Type B pancreatic cell (in vitro differentiated cells): ENCODE results near the gene PCDH15. TPM values are rescaled to one million over a fixed set of nuclear protein-coding genes. Genes with fewer than 3 reads are reported as not detected.

Experiments used
- DNase-seq: peaks from one replicate; pipeline ENCODE4 v3.0.0; 2021; ENCODE audit warnings: mixed read lengths; ENCODE audit not compliant: unreplicated experiment; ENCODE audit errors: extremely low spot score
- H3K27ac Mint-ChIP-seq: 2 replicates; pipeline ENCODE4 v1.8.0; 2021; ENCODE audit warnings: mild to moderate bottlenecking, mixed read lengths
- H3K27me3 Mint-ChIP-seq: 2 replicates; pipeline ENCODE4 v1.8.0; 2021; ENCODE audit warnings: mixed read lengths
- H3K36me3 Mint-ChIP-seq: 2 replicates; pipeline ENCODE4 v1.8.0; 2021; ENCODE audit warnings: mixed read lengths
- H3K4me1 Mint-ChIP-seq: one replicate; pipeline ENCODE4 v1.8.0; 2021; ENCODE audit warnings: mixed read lengths; ENCODE audit not compliant: unreplicated experiment
- H3K4me3 Mint-ChIP-seq: 2 replicates; pipeline ENCODE4 v1.8.0; 2021; ENCODE audit warnings: mild to moderate bottlenecking, mixed read lengths
- H3K9me3 Mint-ChIP-seq: 2 replicates; pipeline ENCODE4 v1.8.0; 2021; ENCODE audit warnings: mixed read lengths
- CTCF ChIP-seq: fragments of 200-600 bp; sonication (generic); conservative IDR thresholded peaks from 2 replicates; pipeline ENCODE4 v1.5.0; 2021; ENCODE audit warnings: antibody characterized with exemption, mild to moderate bottlenecking
- total RNA-seq: library from RNA; stranded (reverse); gene quantifications from 2 replicates; pipeline ENCODE4 v1.2.1, GENCODE V29; 2021; ENCODE audit warnings: low replicate concordance

The PCDH15 gene
- total RNA-seq, 1 donor from 2014 or later = 3.5 TPM

- no peaks in the 10 kb centered on the region for H3K27me3 Mint-ChIP-seq
- no peak overlapping the region for H3K4me3 Mint-ChIP-seq
- no peak overlapping the region for H3K27ac Mint-ChIP-seq
- no peak for DNase-seq
- TF ChIP-seq CTCF = no peak
- no peaks in the 10 kb centered on the region for H3K36me3 Mint-ChIP-seq
- H3K9me3 Mint-ChIP-seq = no peaks in the 10 kb centered on the region
- H3K4me1 Mint-ChIP-seq = no peaks in the 10 kb centered on the region
Observed at GRCh38 chr10:54284526-54285193, 516.4 kb downstream of the PCDH15 start.

- DNase-seq = no peak
- no peak overlapping the region for H3K27ac Mint-ChIP-seq
- no peak overlapping the region for H3K4me3 Mint-ChIP-seq
- H3K4me1 Mint-ChIP-seq = no peaks in the 10 kb centered on the region
- no peaks in the 10 kb centered on the region for H3K36me3 Mint-ChIP-seq
- TF ChIP-seq CTCF = no peak
- H3K27me3 Mint-ChIP-seq = no peaks in the 10 kb centered on the region
- H3K9me3 Mint-ChIP-seq = no peaks in the 10 kb centered on the region
Observed at GRCh38 chr10:54282012-54282411, 519.0 kb downstream of the PCDH15 start.

- no peaks in the 10 kb centered on the region for H3K27me3 Mint-ChIP-seq
- H3K9me3 Mint-ChIP-seq = no peaks in the 10 kb centered on the region
- TF ChIP-seq CTCF = no peak
- no peaks in the 10 kb centered on the region for H3K36me3 Mint-ChIP-seq
- DNase-seq = no peak
- no peak overlapping the region for H3K4me3 Mint-ChIP-seq
- H3K27ac Mint-ChIP-seq = no peak overlapping the region
- no peaks in the 10 kb centered on the region for H3K4me1 Mint-ChIP-seq
Observed at GRCh38 chr10:54266395-54266794, 534.6 kb downstream of the PCDH15 start.

GRCh38 chr10:54262726-54263125 is 538.3 kb downstream of the PCDH15 start:
- no peak overlapping the region for H3K27ac Mint-ChIP-seq
- H3K36me3 Mint-ChIP-seq = no peaks in the 10 kb centered on the region
- no peaks in the 10 kb centered on the region for H3K9me3 Mint-ChIP-seq
- H3K4me1 Mint-ChIP-seq = no peaks in the 10 kb centered on the region
- no peaks in the 10 kb centered on the region for H3K27me3 Mint-ChIP-seq
- no peak for DNase-seq
- no peak overlapping the region for H3K4me3 Mint-ChIP-seq
- no peak for TF ChIP-seq CTCF

- Mint-ChIP-seq H3K4me3 (no peak overlapping the region), H3K36me3 (no peaks in the 10 kb centered on the region), H3K27me3 (no peaks in the 10 kb centered on the region), H3K27ac (no peak overlapping the region), H3K4me1 (no peaks in the 10 kb centered on the region), H3K9me3 (no peaks in the 10 kb centered on the region)
- TF ChIP-seq CTCF = no peak
- DNase-seq = no peak
Observed at GRCh38 chr10:54259104-54259503, 541.9 kb downstream of the PCDH15 start.

- H3K27ac Mint-ChIP-seq = no peak overlapping the region
- TF ChIP-seq CTCF = no peak
- no peak for DNase-seq
- H3K4me3 Mint-ChIP-seq = no peak overlapping the region
- H3K4me1 Mint-ChIP-seq = no peaks in the 10 kb centered on the region
- peaks cover 11% of the 10 kb centered on the region for H3K9me3 Mint-ChIP-seq
- H3K36me3 Mint-ChIP-seq = no peaks in the 10 kb centered on the region
- no peaks in the 10 kb centered on the region for H3K27me3 Mint-ChIP-seq
Observed at GRCh38 chr10:54234832-54235231, 566.2 kb downstream of the PCDH15 start.
